K562 (cell line): Measurements from ENCODE around the gene DGKA. TPM values are rescaled to one million over a fixed set of nuclear protein-coding genes. Genes with fewer than 3 reads are reported as not detected.

Experiments used
- E2F6 ChIP-seq, 2 experiments: IDR thresholded peaks; 2 replicates each; pipeline ENCODE4 v1.6.1; 2011; ENCODE audit warnings: borderline replicate concordance in 1 of 2, control low read depth in 1 of 2, low read depth in 1 of 2, low read length in 1 of 2, mild to moderate bottlenecking in 1 of 2, mixed read lengths in 1 of 2, moderate library complexity in 1 of 2; ENCODE audit not compliant: insufficient read depth in 1 of 2, insufficient read length in 1 of 2, poor library complexity in 1 of 2, severe bottlenecking in 1 of 2; ENCODE audit errors: extremely low read depth in 1 of 2
- E2F8 ChIP-seq: fragments of 450-650 bp; IDR thresholded peaks from 2 replicates; pipeline ENCODE4 v1.7.1; 2018; ENCODE audit warnings: mild to moderate bottlenecking, low read depth; ENCODE audit not compliant: partially characterized antibody
- ETV1 ChIP-seq: fragments of 450-650 bp; conservative IDR thresholded peaks from 2 replicates; pipeline ENCODE4 v1.6.1; 2016; ENCODE audit warnings: missing genetic modification characterization, control low read depth, low read depth, missing compliant biosample characterization
- LARP7 ChIP-seq: fragments of 450-650 bp; IDR thresholded peaks from 2 replicates; pipeline ENCODE4 v1.6.1; 2016
- MAX ChIP-seq: sonication (generic); formaldehyde crosslinking; IDR thresholded peaks from 2 replicates; pipeline ENCODE4 v1.9.0; 2022; ENCODE audit warnings: mild to moderate bottlenecking, missing genetic modification reagents
- SAFB ChIP-seq: fragments of 200-400 bp; formaldehyde crosslinking; IDR thresholded peaks from 2 replicates; pipeline ENCODE4 v1.6.1; 2017; ENCODE audit warnings: low read depth, low read length, borderline replicate concordance
- SAP30 ChIP-seq: fragments of 200-600 bp; sonication (generic); IDR thresholded peaks from 2 replicates; pipeline ENCODE4 v1.6.1; 2012; ENCODE audit warnings: borderline replicate concordance, low read depth, mild to moderate bottlenecking, moderate library complexity, low read length, control low read depth, inconsistent platforms; ENCODE audit not compliant: insufficient read depth, poor library complexity, severe bottlenecking
- TAF1 ChIP-seq: IDR thresholded peaks from 2 replicates; pipeline ENCODE4 v1.6.1; 2011; ENCODE audit warnings: mild to moderate bottlenecking, low read length, moderate library complexity; ENCODE audit not compliant: insufficient read depth, control insufficient read depth, severe bottlenecking; ENCODE audit errors: extremely low read depth
- ZNF740 ChIP-seq, 3 experiments: fragments of 200-800 bp in 1 of 3; sonication (Bioruptor generic) in 1 of 3; sonication (generic) in 1 of 3; formaldehyde crosslinking in 1 of 3; IDR thresholded peaks; 2 replicates each; pipeline versions ENCODE4 v1.6.1 to v1.8.0; 2016 to 2022; ENCODE audit warnings: mild to moderate bottlenecking in 2 of 3, missing compliant biosample characterization in 2 of 3, missing genetic modification characterization in 2 of 3, missing genetic modification reagents in 1 of 3
- polyA plus RNA-seq, 8 experiments: library from polyadenylated mRNA; depleted of rRNA in 4 of 8; stranded (reverse) in 5 of 8; unstranded in 3 of 8; fragments of >200 nt; fragmentation: Nextera tagmentation in 2 of 8; fragmentation: Illumina TruSeq in 1 of 8; extraction: Ambion mirVana in 2 of 8; extraction: Trizol in 1 of 8; gene quantifications; 2 replicates each; pipeline versions ENCODE4 v1.2.1 to v1.2.3, GENCODE V29; 2011 to 2014; ENCODE audit warnings: inconsistent platforms in 1 of 8, missing spikeins in 1 of 8
- total RNA-seq, 7 experiments: library from RNA; depleted of rRNA in 6 of 7; stranded (reverse); fragments of >200 nt in 6 of 7; fragmentation: Illumina TruSeq in 2 of 7; extraction: Trizol in 2 of 7; gene quantifications; 2 replicates each; pipeline versions ENCODE4 v1.2.1 to v1.2.3, GENCODE V29; 2011 to 2021; ENCODE audit warnings: low replicate concordance in 1 of 7

Gene DGKA
- total and polyA plus RNA-seq, 9 of the 15 experiments (the other 6 are each of a cell fraction or from before 2014, with no cell fraction given) = 3.4 to 12.4 (median 6.2) TPM

- TF ChIP-seq E2F6 (IDR thresholded peaks at IDR 0.05; ENCODE audit: borderline replicate concordance in 1 of 2, extremely low read depth in 1 of 2, insufficient read depth in 1 of 2, insufficient read length in 1 of 2, low read depth in 1 of 2, low read length in 1 of 2, poor library complexity in 1 of 2, severe bottlenecking in 1 of 2) (peak in 1 of 2 experiments; percentile 27), ZNF740 (CRISPR knock-in tag; IDR thresholded peaks at IDR 0.05) (peak; percentile 58; the same call in 1 of the 2 replicates), ZNF740 (tag; IDR thresholded peaks at IDR 0.05) (0 out of 4 replicates have a peak, but pooled peaks of 1 of the 2 experiments have one; percentile 43), MAX (CRISPR knock-in tag) (no peak), E2F8 (peak; percentile 93), SAP30 (peak; percentile 72), ETV1 (peak; percentile 59), SAFB (no peak), LARP7 (no peak), TAF1 (peak; percentile 79)
Measured at GRCh38 chr12:55966408-55967281, 35.7 kb downstream of the DGKA start, which contains the start of gene CDK2 (continued).
